ENCODE measurements around the gene ST7L. TPM values are rescaled to one million over a fixed set of nuclear protein-coding genes. Genes with fewer than 3 reads are reported as not detected.

ST7L gene
- total RNA-seq, 1 donor: 29.8 TPM

DNA sequence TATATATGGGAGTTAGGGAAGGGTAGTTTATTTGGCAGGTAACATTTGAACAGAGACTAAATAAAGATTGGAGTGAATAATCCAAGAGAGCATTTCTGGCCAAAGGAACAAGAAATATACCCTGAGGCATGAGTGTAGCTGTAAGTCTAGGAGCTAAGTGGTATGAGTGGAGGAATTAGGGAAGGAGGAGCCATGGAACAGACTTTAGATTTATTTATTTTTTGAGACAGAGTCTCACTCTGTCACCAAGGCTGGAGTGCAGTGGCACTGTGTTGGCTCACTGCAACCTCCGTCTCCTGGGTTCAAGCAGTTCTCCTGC is 19.1 kb upstream of the ST7L start:
- no peak overlapping the region for H3K4me3 ChIP-seq (ENCODE audit: low read depth, low read length)
- DNase-seq (ENCODE audit: low read depth): no peak
- TF ChIP-seq, protein P1, sequence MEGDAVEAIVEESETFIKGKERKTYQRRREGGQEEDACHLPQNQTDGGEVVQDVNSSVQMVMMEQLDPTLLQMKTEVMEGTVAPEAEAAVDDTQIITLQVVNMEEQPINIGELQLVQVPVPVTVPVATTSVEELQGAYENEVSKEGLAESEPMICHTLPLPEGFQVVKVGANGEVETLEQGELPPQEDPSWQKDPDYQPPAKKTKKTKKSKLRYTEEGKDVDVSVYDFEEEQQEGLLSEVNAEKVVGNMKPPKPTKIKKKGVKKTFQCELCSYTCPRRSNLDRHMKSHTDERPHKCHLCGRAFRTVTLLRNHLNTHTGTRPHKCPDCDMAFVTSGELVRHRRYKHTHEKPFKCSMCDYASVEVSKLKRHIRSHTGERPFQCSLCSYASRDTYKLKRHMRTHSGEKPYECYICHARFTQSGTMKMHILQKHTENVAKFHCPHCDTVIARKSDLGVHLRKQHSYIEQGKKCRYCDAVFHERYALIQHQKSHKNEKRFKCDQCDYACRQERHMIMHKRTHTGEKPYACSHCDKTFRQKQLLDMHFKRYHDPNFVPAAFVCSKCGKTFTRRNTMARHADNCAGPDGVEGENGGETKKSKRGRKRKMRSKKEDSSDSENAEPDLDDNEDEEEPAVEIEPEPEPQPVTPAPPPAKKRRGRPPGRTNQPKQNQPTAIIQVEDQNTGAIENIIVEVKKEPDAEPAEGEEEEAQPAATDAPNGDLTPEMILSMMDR (IDR thresholded peaks at IDR 0.05; ENCODE audit: insufficient read depth, low read depth, low read length): no peak

DNA sequence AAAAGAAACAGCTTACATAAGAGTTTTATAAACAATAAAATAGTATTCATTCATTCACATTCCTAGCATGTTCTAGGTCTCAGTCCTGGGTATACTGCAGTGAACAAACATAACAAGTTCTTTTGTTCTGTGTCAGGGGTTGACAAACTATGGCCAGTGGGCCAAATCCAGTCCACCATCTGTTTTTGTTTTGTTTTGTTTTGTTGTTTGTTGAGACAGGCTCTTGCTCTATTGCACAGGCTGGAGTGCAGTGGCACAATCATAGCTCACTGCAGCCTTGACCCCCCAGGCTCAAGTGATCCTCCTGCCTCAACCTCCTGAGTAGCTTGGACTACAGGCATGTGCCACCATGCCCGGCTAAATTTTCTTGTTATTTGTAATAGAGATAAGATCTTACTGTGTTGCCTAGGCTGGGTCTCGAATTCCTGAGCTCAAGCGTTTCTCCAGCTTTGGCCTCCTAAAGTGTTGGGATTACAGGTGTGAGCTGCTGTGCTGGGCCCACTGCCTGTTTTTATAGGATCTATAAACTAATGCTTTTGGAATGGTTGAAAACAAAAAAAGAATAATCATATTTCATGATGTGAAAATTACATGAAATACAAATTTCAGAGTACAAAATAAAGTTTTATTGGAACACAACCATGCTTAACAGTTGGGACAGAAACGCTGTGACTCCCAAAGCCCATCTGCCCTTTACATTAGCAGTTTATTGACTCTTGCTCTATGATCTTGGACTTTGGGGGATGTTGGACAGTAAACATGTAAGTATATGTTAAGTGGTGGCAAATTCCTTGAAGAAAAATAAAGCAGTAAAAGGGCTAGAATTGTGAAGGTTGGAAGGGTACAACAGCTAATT is 18.5 kb upstream of the ST7L start:
- TF ChIP-seq, protein P1 (IDR thresholded peaks at IDR 0.05; ENCODE audit: insufficient read depth, low read depth, low read length): no peak
- peak; percentile 74 for DNase-seq (ENCODE audit: low read depth)
- no peak overlapping the region for H3K4me3 ChIP-seq (ENCODE audit: low read depth, low read length)

DNA sequence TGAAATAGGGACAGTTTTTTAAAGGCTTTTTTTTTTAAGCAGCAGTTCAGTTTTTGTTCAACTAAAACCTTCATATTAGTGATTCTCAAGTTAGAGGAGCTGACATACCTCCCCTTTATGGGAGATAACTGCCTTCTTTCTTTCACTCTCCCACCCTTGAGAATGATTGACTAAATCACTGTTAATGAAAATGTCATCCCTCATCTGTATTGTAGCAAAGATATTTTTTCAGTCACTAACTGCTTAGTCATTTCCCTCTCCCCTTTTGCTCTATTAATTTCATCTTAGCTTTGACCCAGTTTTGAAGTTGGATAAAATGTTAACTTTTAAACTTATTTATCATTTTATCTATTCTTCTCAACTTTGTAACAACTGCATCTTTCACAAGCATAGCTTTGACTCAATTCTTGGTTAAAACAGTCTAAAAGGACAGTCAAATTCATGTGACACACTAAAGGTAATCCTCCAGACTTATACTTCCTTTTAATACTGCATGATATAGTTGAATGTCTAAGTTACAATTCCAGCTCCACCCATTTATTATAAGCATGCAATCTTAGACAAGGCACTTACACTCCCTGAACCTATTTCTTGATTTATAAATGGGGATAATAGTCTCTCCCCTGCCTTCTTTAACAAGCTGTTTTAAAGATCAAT is 17.8 kb upstream of the ST7L start:
- H3K4me3 ChIP-seq (ENCODE audit: low read depth, low read length): no peak overlapping the region
- no peak for DNase-seq (ENCODE audit: low read depth)
- TF ChIP-seq, protein P1 (IDR thresholded peaks at IDR 0.05; ENCODE audit: insufficient read depth, low read depth, low read length): no peak

DNA sequence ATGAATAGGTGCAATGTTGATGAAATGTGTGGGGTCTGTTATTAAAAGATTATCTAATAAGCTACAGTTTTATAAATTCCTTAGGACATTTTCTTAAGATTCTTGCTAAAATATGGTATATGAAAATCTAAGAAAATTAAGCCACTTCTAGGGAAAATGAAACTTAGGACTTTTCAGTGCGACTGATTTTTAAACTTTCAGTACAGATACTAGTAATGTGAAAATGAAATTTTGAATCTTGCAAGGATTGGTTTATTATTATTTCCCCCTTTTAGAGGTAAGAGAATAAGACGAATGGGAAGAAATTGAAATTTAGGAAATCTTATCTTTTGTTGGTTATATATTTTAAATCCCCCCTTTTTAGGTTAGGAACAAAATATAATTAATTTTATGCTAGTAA is 17.1 kb upstream of the ST7L start:
- H3K4me3 ChIP-seq (ENCODE audit: low read depth, low read length): no peak overlapping the region
- TF ChIP-seq, protein P1 (IDR thresholded peaks at IDR 0.05; ENCODE audit: insufficient read depth, low read depth, low read length): no peak
- DNase-seq (ENCODE audit: low read depth): no peak

DNA sequence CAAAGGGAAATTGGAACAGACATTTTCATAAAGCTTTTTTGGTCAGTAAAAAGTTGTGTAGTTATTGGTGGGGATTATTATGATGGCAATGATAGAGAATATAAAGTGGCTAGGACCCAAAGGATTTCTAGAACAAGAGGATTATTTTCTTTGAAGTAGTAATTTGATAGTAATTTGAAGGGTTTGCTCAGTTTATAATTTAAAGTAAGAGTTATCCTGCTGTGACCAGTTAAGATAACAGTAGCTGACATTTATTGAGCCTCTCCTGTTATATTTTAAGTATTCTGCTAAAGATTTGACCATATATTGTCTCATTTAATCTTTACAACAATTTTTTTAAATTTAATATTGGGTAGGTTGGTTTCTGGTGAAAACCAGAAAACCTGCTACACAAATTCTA is 15.4 kb upstream of the ST7L start:
- no peak for DNase-seq (ENCODE audit: low read depth)
- no peak overlapping the region for H3K4me3 ChIP-seq (ENCODE audit: low read depth, low read length)
- TF ChIP-seq, protein P1 (IDR thresholded peaks at IDR 0.05; ENCODE audit: insufficient read depth, low read depth, low read length): no peak

DNA sequence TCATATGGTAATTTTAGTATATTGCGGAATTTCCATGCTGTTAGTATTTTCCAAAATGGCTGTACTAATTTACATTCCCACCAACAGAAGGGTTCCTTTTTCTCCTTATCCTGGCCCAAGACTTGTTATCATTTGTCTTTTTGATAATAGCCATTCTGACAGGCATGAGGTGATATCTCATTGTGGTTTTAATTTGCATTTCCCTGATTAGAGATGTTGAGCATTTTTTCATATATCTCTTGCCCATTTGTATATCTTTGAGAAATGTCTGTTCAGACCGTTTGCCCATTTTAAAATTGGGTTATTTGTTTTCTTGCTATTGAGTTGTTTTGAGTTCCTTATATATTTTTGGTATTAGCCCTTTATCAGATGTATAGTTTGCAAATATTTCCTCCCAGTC is 14.7 kb upstream of the ST7L start:
- TF ChIP-seq, protein P1 (IDR thresholded peaks at IDR 0.05; ENCODE audit: insufficient read depth, low read depth, low read length): no peak
- H3K4me3 ChIP-seq (ENCODE audit: low read depth, low read length): no peak overlapping the region
- no peak for DNase-seq (ENCODE audit: low read depth)
